ENCODE data around the gene MRPS30.

DNA sequence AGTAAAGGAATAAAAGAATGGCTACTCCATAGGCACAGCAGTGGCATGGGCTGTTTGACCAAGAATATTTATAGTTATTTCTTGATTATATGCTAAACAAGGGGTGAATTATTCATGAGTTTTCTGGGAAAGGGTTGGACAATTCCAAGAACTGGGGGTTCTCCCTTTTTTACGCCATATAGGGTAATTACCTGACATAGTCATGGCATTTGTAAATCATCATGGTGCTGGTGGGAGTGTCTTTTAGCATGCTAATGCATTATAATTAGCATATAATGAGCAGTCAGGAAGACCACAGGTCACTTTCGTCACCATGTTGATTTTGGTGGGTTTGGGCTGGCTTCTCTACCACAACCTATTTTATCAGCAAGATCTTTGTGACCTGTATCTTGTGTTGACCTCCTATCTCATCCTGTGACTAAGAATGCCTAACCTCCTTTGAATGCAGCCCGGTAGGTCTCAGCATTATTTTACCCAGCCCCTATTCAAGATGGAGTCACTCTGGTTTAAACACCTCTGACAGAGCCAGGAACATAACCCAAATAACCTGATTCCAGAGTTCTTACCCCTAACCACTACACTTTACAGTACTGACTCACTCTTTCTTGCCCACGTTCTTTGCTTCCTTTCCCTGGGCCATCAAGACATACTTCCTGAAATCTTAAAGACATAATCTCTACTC, 25.0 kb upstream of the MRPS30 start:
- TF ChIP-seq, protein P1, sequence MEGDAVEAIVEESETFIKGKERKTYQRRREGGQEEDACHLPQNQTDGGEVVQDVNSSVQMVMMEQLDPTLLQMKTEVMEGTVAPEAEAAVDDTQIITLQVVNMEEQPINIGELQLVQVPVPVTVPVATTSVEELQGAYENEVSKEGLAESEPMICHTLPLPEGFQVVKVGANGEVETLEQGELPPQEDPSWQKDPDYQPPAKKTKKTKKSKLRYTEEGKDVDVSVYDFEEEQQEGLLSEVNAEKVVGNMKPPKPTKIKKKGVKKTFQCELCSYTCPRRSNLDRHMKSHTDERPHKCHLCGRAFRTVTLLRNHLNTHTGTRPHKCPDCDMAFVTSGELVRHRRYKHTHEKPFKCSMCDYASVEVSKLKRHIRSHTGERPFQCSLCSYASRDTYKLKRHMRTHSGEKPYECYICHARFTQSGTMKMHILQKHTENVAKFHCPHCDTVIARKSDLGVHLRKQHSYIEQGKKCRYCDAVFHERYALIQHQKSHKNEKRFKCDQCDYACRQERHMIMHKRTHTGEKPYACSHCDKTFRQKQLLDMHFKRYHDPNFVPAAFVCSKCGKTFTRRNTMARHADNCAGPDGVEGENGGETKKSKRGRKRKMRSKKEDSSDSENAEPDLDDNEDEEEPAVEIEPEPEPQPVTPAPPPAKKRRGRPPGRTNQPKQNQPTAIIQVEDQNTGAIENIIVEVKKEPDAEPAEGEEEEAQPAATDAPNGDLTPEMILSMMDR (optimal IDR thresholded peaks at IDR 0.05 in 1 of 3, IDR thresholded peaks at IDR 0.05 in 1 of 3, conservative IDR thresholded peaks at IDR 0.05 in 1 of 3; ENCODE audit: extremely low read depth in 1 of 3, insufficient read depth in 2 of 3, low read length in 3 of 3) = no peak
- no peak for TF ChIP-seq EZH2 (IDR thresholded peaks at IDR 0.05; ENCODE audit: low read length)

Data from keratinocyte (primary cell).